HG02885 (cell line): ENCODE data around the gene ZNF141.
"Not testable (repeated sequence)": the region's sequence is repeated elsewhere in the genome, so short reads cannot be mapped to it uniquely, and the experiment has no call there.

Experiments used
- ATAC-seq: cut with Tn5 transposase; IDR thresholded peaks from one replicate; pipeline ENCODE4 v1.9.1; 2021; ENCODE audit warnings: mild to moderate bottlenecking; ENCODE audit not compliant: unreplicated experiment, poor library complexity

The ZNF141 gene

GRCh38 chr4:337143-337931 is at the start of gene ZNF141:
TSS of gene ZNF141 (plus strand) at chr4:337814. CDS start at chr4:337984, 170 bp downstream.
- peak; percentile 97 for ATAC-seq

GRCh38 chr4:288891-289290 is 48.7 kb upstream of the ZNF141 start:
- ATAC-seq = no peak

GRCh38 chr4:294732-295131 is 42.9 kb upstream of the ZNF141 start:
- ATAC-seq = no peak

- no peak for ATAC-seq
Measured at GRCh38 chr4:302381-302780, 35.2 kb upstream of the ZNF141 start.

GRCh38 chr4:304516-304915 is 33.1 kb upstream of the ZNF141 start:
- not testable (repeated sequence) for ATAC-seq

- no peak for ATAC-seq
Measured at GRCh38 chr4:304969-305680, 32.5 kb upstream of the ZNF141 start, which contains the start of gene ZNF732. TSS of gene ZNF732 (minus strand) at chr4:305474. CDS start at chr4:305310, 164 bp downstream.

- no peak for ATAC-seq
Measured at GRCh38 chr4:306551-306961, 31.1 kb upstream of the ZNF141 start.

- no peak for ATAC-seq
Measured at GRCh38 chr4:309807-310206, 27.8 kb upstream of the ZNF141 start.

GRCh38 chr4:314296-314903 is 23.2 kb upstream of the ZNF141 start:
- ATAC-seq = no peak

- no peak for ATAC-seq
Measured at GRCh38 chr4:328729-329128, 8.9 kb upstream of the ZNF141 start.

GRCh38 chr4:335515-335914 is 2.1 kb upstream of the ZNF141 start:
- ATAC-seq = no peak

- ATAC-seq = no peak
Measured at GRCh38 chr4:336099-336892, 1.3 kb upstream of the ZNF141 start.

- no peak for ATAC-seq
Measured at GRCh38 chr4:336893-337142, 796 bp upstream of the ZNF141 start.

- peak; percentile 31 for ATAC-seq
Measured at GRCh38 chr4:337932-338758, 531 bp downstream of the ZNF141 start.

- ATAC-seq = no peak
Measured at GRCh38 chr4:338759-339097, 1.1 kb downstream of the ZNF141 start.

- no peak for ATAC-seq
Measured at GRCh38 chr4:340011-340410, 2.4 kb downstream of the ZNF141 start.

- no peak for ATAC-seq
Measured at GRCh38 chr4:373062-373839, 35.6 kb downstream of the ZNF141 start.

GRCh38 chr4:374298-375160 is 36.9 kb downstream of the ZNF141 start:
- ATAC-seq = no peak
